IMR-90 (cell line): ENCODE results near the gene ZNF800. TPM values are rescaled to one million over a fixed set of nuclear protein-coding genes. Genes with fewer than 3 reads are reported as not detected.

Experiments used
- ATAC-seq: fragments of 200-7000 bp; cut with Tn5 transposase; 2 replicates; pipeline ENCODE4 v1.9.1; 2020; ENCODE audit warnings: low read depth, mild to moderate bottlenecking, moderate library complexity
- BruUV-seq: library from RNA; stranded (reverse); fragments of 400-500 nt; replicated peaks from 2 replicates; lab custom pipeline; 2021; lab: Mats Ljungman, UMichigan
- CTCF ChIA-PET: fragments of 300-600 bp; formaldehyde crosslinking; extraction: SDS; loops from one replicate; lab custom pipeline; 2021; ENCODE audit warnings: antibody characterized with exemption; lab: Yijun Ruan, JAX
- POLR2A ChIA-PET: fragments of 300-600 bp; sonication (Branson Sonifier 250); formaldehyde crosslinking; loops from one replicate; lab custom pipeline; 2022; ENCODE audit warnings: antibody characterized with exemption; ENCODE audit not compliant: unreplicated experiment; lab: Charles Lee
- DNase-seq: peaks from one replicate; pipeline ENCODE4 v3.0.0; 2013
- H2AFZ ChIP-seq: replicated peaks from 2 replicates; pipeline ENCODE3; 2013; ENCODE audit warnings: low read length, mild to moderate bottlenecking; ENCODE audit not compliant: poor library complexity
- H2AK5ac ChIP-seq: 2 replicates; pipeline ENCODE4 v1.6.1; 2013; ENCODE audit warnings: low read depth, low read length, inconsistent platforms
- H2AK9ac ChIP-seq: replicated peaks from 2 replicates; pipeline ENCODE3; 2013; ENCODE audit warnings: mild to moderate bottlenecking, low read depth, low read length, moderate library complexity; ENCODE audit not compliant: poor library complexity
- H2BK120ac ChIP-seq: 2 replicates; pipeline ENCODE4 v1.6.1; 2013; ENCODE audit warnings: low read depth, low read length, inconsistent platforms
- H2BK15ac ChIP-seq: 3 replicates; pipeline ENCODE4 v1.6.1; 2013; ENCODE audit warnings: low read depth, low read length, inconsistent platforms
- H2BK20ac ChIP-seq: 2 replicates; pipeline ENCODE4 v1.6.1; 2013; ENCODE audit warnings: low read depth, mild to moderate bottlenecking, inconsistent platforms, low read length, moderate library complexity
- H2BK5ac ChIP-seq: 2 replicates; pipeline ENCODE4 v1.6.1; 2013; ENCODE audit warnings: mild to moderate bottlenecking, low read depth, low read length, inconsistent platforms; ENCODE audit not compliant: poor library complexity, severe bottlenecking
- H3K14ac ChIP-seq: replicated peaks from 2 replicates; pipeline ENCODE4 v1.6.1; 2013; ENCODE audit warnings: low read depth, low read length, inconsistent platforms
- H3K18ac ChIP-seq: 2 replicates; pipeline ENCODE4 v1.6.1; 2013; ENCODE audit warnings: low read depth, low read length, control low read depth
- H3K23ac ChIP-seq: 2 replicates; pipeline ENCODE4 v1.6.1; 2013; ENCODE audit warnings: low read depth, low read length, inconsistent platforms
- H3K27ac ChIP-seq: 2 replicates; pipeline ENCODE4 v1.5.1; 2013; ENCODE audit warnings: mild to moderate bottlenecking, control low read depth, low read length; ENCODE audit not compliant: insufficient read depth
- H3K27me3 ChIP-seq: 2 replicates; pipeline ENCODE4 v1.6.1; 2013; ENCODE audit warnings: low read length; ENCODE audit not compliant: control insufficient read depth, insufficient read depth
- H3K36me3 ChIP-seq: 2 replicates; pipeline ENCODE4 v1.6.1; 2013; ENCODE audit warnings: low read length, mixed read lengths; ENCODE audit not compliant: control insufficient read depth, insufficient read depth
- H3K4ac ChIP-seq: 2 replicates; pipeline ENCODE4 v1.6.1; 2013; ENCODE audit warnings: low read depth, low read length, inconsistent platforms
- H3K4me1 ChIP-seq: 2 replicates; pipeline ENCODE4 v1.6.1; 2013; ENCODE audit warnings: low read length, mixed read lengths; ENCODE audit not compliant: control insufficient read depth, insufficient read depth
- H3K4me2 ChIP-seq: 2 replicates; pipeline ENCODE4 v1.6.1; 2013; ENCODE audit warnings: low read depth, mild to moderate bottlenecking, control low read depth, low read length, moderate library complexity
- H3K4me3 ChIP-seq: 2 replicates; pipeline ENCODE4 v1.5.1; 2013; ENCODE audit warnings: low read depth, mild to moderate bottlenecking, control low read depth, low read length, moderate library complexity; ENCODE audit not compliant: insufficient read depth
- H3K56ac ChIP-seq: 2 replicates; pipeline ENCODE4 v1.6.1; 2013; ENCODE audit warnings: low read length, inconsistent platforms; ENCODE audit not compliant: insufficient read depth; ENCODE audit errors: extremely low read depth
- H3K79me1 ChIP-seq, 2 experiments: 2 replicates each; pipeline ENCODE4 v1.6.1; 2013; ENCODE audit warnings: low read length in 2 of 2, inconsistent platforms in 1 of 2, low read depth in 1 of 2
- H3K9ac ChIP-seq: 2 replicates; pipeline ENCODE4 v1.6.1; 2013; ENCODE audit warnings: low read depth, low read length, control low read depth
- H3K9me1 ChIP-seq: 2 replicates; pipeline ENCODE4 v1.6.1; 2013; ENCODE audit warnings: low read length, inconsistent platforms; ENCODE audit not compliant: insufficient read depth
- H3K9me3 ChIP-seq: 2 replicates; pipeline ENCODE4 v1.6.1; 2013; ENCODE audit warnings: low read length; ENCODE audit not compliant: control insufficient read depth, insufficient read depth
- H4K20me1 ChIP-seq: 2 replicates; pipeline ENCODE4 v1.6.1; 2013; ENCODE audit warnings: low read length, inconsistent platforms; ENCODE audit not compliant: insufficient read depth
- H4K5ac ChIP-seq: 2 replicates; pipeline ENCODE4 v1.6.1; 2013; ENCODE audit warnings: mild to moderate bottlenecking, low read depth, low read length, control low read depth
- H4K8ac ChIP-seq, 2 experiments: 2 replicates each; pipeline ENCODE4 v1.6.1; 2013; ENCODE audit warnings: low read depth in 2 of 2, low read length in 2 of 2, control low read depth in 1 of 2, inconsistent platforms in 1 of 2
- H4K91ac ChIP-seq: 2 replicates; pipeline ENCODE4 v1.6.1; 2013; ENCODE audit warnings: low read depth, low read length, inconsistent platforms; ENCODE audit not compliant: insufficient read depth
- CEBPB ChIP-seq: IDR thresholded peaks from 2 replicates; pipeline ENCODE4 v1.6.1; 2012; ENCODE audit warnings: low read depth, low read length, improper control_type of control experiment
- CHD1 ChIP-seq: IDR thresholded peaks from 2 replicates; pipeline ENCODE4 v1.6.1; 2012; ENCODE audit warnings: low read depth, low read length, improper control_type of control experiment
- MAZ ChIP-seq: IDR thresholded peaks from 2 replicates; pipeline ENCODE4 v1.6.1; 2012; ENCODE audit warnings: low read depth, mild to moderate bottlenecking, low read length, improper control_type of control experiment, moderate library complexity, borderline replicate concordance
- NFE2L2 ChIP-seq: fragments of 150-350 bp; IDR thresholded peaks from 2 replicates; pipeline ENCODE4 v1.6.1; 2016; ENCODE audit warnings: low read depth, mild to moderate bottlenecking, low read length
- WGBS, 2 experiments: methylation state at CpG; one replicate each; pipeline versions ENCODE4 v1.1.5 to v1.1.7; 2013; ENCODE audit warnings: missing lambda C conversion rate in 2 of 2; ENCODE audit not compliant: insufficient read length in 1 of 2; ENCODE audit errors: extremely low coverage in 2 of 2; 5-methylcytosine and 5-hydroxymethylcytosine counted together
- dilution Hi-C: fragments of 300-500 bp; cut with HindIII; formaldehyde crosslinking; loops from one replicate; pipeline ENCODE4 v1.14.3; 2018; ENCODE audit warnings: low sequenced_read_pairs; ENCODE audit not compliant: unreplicated experiment
- in situ Hi-C: fragments of 300-500 bp; cut with MboI; formaldehyde crosslinking; loops from 3 replicates; pipeline ENCODE4 v1.14.3; 2019; ENCODE audit warnings: low sequenced_read_pairs, inconsistent platforms, mixed read lengths
- intact Hi-C: fragments of 100-400 bp; cut with micrococcal nuclease; formaldehyde crosslinking; loops from 2 replicates; pipeline ENCODE4 v1.10.0; 2022
- polyA plus RNA-seq, 3 experiments: library from polyadenylated mRNA; depleted of rRNA; stranded (reverse); fragments of >200 nt; gene quantifications; 2 replicates each; pipeline ENCODE4 v1.2.3, GENCODE V29; 2012; ENCODE audit warnings: low replicate concordance in 1 of 3
- total RNA-seq: library from RNA; depleted of rRNA; stranded (reverse); fragments of >200 nt; gene quantifications from 2 replicates; pipeline ENCODE4 v1.2.3, GENCODE V29; 2012

The ZNF800 gene
- total and polyA plus RNA-seq, 2 of the 4 experiments (the other 2 are of a cell fraction) = 6.9 to 13.1 TPM

DNA sequence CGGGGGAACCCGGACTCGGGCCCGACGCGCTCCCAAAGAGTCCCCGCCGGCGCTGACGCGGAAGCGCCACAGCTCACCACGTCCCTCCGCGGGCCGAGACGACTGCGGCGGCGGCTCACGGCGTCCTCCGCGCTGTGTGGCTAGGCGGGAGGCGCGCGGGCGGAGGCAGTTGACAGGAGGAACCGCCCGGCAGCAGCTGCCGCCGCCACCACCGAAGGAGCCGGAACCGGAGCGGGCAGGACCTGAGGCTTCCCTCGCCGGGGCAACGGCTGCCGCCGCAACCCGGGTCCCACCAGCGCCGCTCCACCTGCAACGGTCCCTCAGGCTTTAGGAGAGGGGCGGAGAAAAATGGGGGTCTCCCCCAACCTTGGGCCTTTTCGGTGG, 334 bp downstream of the ZNF800 start:
- peak overlapping the region; percentile 18 for H2BK5ac ChIP-seq
- peaks cover 4% of the 10 kb centered on the region; the same call in 1 of the 2 replicates for H4K20me1 ChIP-seq
- peak overlapping the region; percentile 80 for H2AK9ac ChIP-seq
- H4K8ac ChIP-seq = peak overlapping the region in 1 of 2 experiments; percentile 80; a peak in 1 of 4 replicates
- DNase-seq (peak; percentile 55), ATAC-seq (peak; percentile 63)
- peaks cover 3% of the 10 kb centered on the region; the same call in 1 of the 2 replicates for H3K36me3 ChIP-seq
- no peaks in the 10 kb centered on the region for H3K9me3 ChIP-seq
- H2BK15ac ChIP-seq = no peak overlapping the region
- peak overlapping the region; percentile 89 for H3K4me3 ChIP-seq
- 0 out of 2 replicates have a peak overlapping the region, but pooled peaks have one; percentile 39 for H4K91ac ChIP-seq
- H3K18ac ChIP-seq = no peak overlapping the region
- peak overlapping the region; percentile 58 for H3K56ac ChIP-seq
- no peak overlapping the region for H2BK20ac ChIP-seq
- intact Hi-C loops (loop anchor here (5.0 kb wide), 2 partner anchors 45 to 195 kb away; partner anchors contain the start of genes ARF5 and GCC1), dilution Hi-C loops (no loop called here), in situ Hi-C loops (no loop called here)
- H3K4me2 ChIP-seq = peak overlapping the region; percentile 19; the same call in 1 of the 2 replicates
- H3K9ac ChIP-seq = peak overlapping the region; percentile 81
- TF ChIP-seq MAZ (peak; percentile 41; the same call in 1 of the 2 replicates), NFE2L2 (no peak), CEBPB (no peak), CHD1 (peak; percentile 90)
- ChIA-PET CTCF (interaction anchor here (0.7 kb wide), 1 partner anchor 51 kb away, joined by 3 read pairs; no protein-coding TSS in a partner anchor), POLR2A (no interaction called here)
- H3K27me3 ChIP-seq = no peaks in the 10 kb centered on the region
- H2AK5ac ChIP-seq = no peak overlapping the region
- H3K4me1 ChIP-seq = 0 out of 2 replicates have a peak, but pooled peaks cover 2% of the 10 kb centered on the region
- H4K5ac ChIP-seq = no peak overlapping the region
- peak overlapping the region; percentile 76 for H3K27ac ChIP-seq
- H3K23ac ChIP-seq = peak overlapping the region; percentile 52
- peak overlapping the region; percentile 95 for H2AFZ ChIP-seq
- H3K79me1 ChIP-seq = peaks cover 12 to 21% of the 10 kb centered on the region in 2 experiments
- 0 out of 2 replicates have a peak, but pooled peaks cover 3% of the 10 kb centered on the region for H3K9me1 ChIP-seq
- H3K14ac ChIP-seq = peak overlapping the region; percentile 85
- BruUV-seq = no TSS peak
- H3K4ac ChIP-seq = peak overlapping the region; percentile 69
- H2BK120ac ChIP-seq = no peak overlapping the region
- 1% methylated on average over 32 of the region's 48 CpGs; no CpG with 5 or more reads in 1 of the 2 experiments for WGBS, 2 experiments
